Sigmoid colon (tissue), 4 donors: ENCODE data around the gene NUDT6.

Experiments used
- POLR2A ChIP-seq, 2 donors: fragments of 450-650 bp; IDR thresholded peaks; one replicate each; pipeline ENCODE4 v1.6.1; 2016; ENCODE audit warnings: antibody characterized with exemption in 2 of 2, mild to moderate bottlenecking in 2 of 2, moderate library complexity in 2 of 2
- POLR2AphosphoS5 ChIP-seq, 4 donors: sonication (generic); formaldehyde crosslinking; IDR thresholded peaks; one replicate each; pipeline ENCODE4 v1.6.1; 2017; ENCODE audit warnings: antibody characterized with exemption in 4 of 4
- TF ChIP-seq, protein P1 (sequence below), 4 experiments: fragments of 450-650 bp in 3 of 4; fragments of 200-600 bp in 1 of 4; IDR thresholded peaks; one replicate each; pipeline ENCODE4 v1.5.1; 2016 to 2019; ENCODE audit warnings: antibody characterized with exemption in 4 of 4, mild to moderate bottlenecking in 3 of 4, moderate library complexity in 2 of 4

DNA sequence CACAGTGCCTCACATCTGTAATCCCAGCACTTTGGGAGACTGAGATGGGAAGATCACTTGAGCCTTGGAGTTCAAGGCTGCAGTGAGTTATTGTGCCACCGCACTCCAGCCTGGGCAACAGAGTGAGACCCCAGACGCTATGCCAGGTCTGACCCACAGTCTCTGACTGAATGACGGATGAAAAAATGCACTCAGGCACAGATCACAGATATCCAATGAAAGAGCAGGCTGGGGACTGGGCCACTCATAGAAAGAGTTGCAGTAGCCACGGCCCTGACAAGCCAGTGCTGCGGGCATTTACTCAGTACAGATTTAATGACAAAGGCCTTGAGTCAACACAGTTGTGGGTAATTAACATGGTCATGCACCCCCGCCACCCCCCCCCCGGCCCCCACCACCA lies 22.7 kb downstream of the NUDT6 start:
- TF ChIP-seq POLR2A (IDR thresholded peaks at IDR 0.05) (no peak), POLR2AphosphoS5 (IDR thresholded peaks at IDR 0.05) (no peak)
- TF ChIP-seq, protein P1, sequence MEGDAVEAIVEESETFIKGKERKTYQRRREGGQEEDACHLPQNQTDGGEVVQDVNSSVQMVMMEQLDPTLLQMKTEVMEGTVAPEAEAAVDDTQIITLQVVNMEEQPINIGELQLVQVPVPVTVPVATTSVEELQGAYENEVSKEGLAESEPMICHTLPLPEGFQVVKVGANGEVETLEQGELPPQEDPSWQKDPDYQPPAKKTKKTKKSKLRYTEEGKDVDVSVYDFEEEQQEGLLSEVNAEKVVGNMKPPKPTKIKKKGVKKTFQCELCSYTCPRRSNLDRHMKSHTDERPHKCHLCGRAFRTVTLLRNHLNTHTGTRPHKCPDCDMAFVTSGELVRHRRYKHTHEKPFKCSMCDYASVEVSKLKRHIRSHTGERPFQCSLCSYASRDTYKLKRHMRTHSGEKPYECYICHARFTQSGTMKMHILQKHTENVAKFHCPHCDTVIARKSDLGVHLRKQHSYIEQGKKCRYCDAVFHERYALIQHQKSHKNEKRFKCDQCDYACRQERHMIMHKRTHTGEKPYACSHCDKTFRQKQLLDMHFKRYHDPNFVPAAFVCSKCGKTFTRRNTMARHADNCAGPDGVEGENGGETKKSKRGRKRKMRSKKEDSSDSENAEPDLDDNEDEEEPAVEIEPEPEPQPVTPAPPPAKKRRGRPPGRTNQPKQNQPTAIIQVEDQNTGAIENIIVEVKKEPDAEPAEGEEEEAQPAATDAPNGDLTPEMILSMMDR (IDR thresholded peaks at IDR 0.05) = no peak
